OCI-LY7 (cell line): ENCODE measurements around the gene DAB1.

Experiments
- EZH2phosphoT487 ChIP-seq: fragments of 200-600 bp; sonication (generic); IDR thresholded peaks from 2 replicates; pipeline ENCODE4 v1.6.1; 2018; ENCODE audit warnings: low read depth, borderline replicate concordance, mild to moderate bottlenecking, mixed run types, antibody characterized with exemption, low read length, moderate library complexity, mixed read lengths
- TF ChIP-seq, protein P1 (sequence below): fragments of 200-600 bp; sonication (generic); conservative IDR thresholded peaks from 2 replicates; pipeline ENCODE4 v1.5.1; 2014; ENCODE audit warnings: mild to moderate bottlenecking, antibody characterized with exemption, low read length, moderate library complexity, mixed read lengths

DNA sequence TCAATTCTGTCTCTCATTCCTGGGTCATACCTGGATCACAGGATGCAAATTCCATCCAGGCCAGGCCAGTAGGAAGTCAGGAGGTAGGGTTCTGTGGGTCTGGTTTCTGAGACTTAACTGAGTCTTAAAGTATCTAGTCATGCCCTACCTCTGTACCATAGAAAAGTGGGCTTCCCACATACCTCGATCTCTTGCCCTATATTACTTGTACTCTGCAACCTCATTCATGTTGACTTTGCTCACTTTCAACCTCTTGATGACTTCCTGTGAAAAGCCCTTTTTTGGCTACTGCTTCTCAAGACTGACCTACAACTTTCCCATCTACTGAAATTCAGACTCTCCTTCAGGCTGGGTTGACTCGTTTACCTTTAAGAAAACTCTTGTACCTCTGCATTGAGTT, 329.1 kb downstream of the DAB1 start:
- TF ChIP-seq, protein P1, sequence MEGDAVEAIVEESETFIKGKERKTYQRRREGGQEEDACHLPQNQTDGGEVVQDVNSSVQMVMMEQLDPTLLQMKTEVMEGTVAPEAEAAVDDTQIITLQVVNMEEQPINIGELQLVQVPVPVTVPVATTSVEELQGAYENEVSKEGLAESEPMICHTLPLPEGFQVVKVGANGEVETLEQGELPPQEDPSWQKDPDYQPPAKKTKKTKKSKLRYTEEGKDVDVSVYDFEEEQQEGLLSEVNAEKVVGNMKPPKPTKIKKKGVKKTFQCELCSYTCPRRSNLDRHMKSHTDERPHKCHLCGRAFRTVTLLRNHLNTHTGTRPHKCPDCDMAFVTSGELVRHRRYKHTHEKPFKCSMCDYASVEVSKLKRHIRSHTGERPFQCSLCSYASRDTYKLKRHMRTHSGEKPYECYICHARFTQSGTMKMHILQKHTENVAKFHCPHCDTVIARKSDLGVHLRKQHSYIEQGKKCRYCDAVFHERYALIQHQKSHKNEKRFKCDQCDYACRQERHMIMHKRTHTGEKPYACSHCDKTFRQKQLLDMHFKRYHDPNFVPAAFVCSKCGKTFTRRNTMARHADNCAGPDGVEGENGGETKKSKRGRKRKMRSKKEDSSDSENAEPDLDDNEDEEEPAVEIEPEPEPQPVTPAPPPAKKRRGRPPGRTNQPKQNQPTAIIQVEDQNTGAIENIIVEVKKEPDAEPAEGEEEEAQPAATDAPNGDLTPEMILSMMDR: no peak
- no peak for TF ChIP-seq EZH2phosphoT487
